HepG2 (cell line): ENCODE data around the gene THRSP. TPM values are rescaled to one million over a fixed set of nuclear protein-coding genes. Genes with fewer than 3 reads are reported as not detected.

Source experiments
- PCBP1 ChIP-seq: fragments of 200-400 bp; formaldehyde crosslinking; IDR thresholded peaks from 2 replicates; pipeline ENCODE4 v1.6.1; 2017; ENCODE audit warnings: mild to moderate bottlenecking, low read depth, low read length, borderline replicate concordance
- RFX5 ChIP-seq: IDR thresholded peaks from 2 replicates; pipeline ENCODE4 v1.6.1; 2011; ENCODE audit warnings: low read depth, low read length, improper control_type of control experiment
- RFXANK ChIP-seq: IDR thresholded peaks from 2 replicates; pipeline ENCODE4 v1.6.1; 2016
- RXRB ChIP-seq: IDR thresholded peaks from 2 replicates; pipeline ENCODE4 v1.6.1; 2016; ENCODE audit warnings: borderline replicate concordance, missing genetic modification reagents, missing compliant biosample characterization
- SIX1 ChIP-seq: sonication (generic); formaldehyde crosslinking; IDR thresholded peaks from 2 replicates; pipeline ENCODE4 v1.4.0; 2020; ENCODE audit warnings: missing genetic modification reagents, borderline replicate concordance
- ZNF781 ChIP-seq: sonication (generic); formaldehyde crosslinking; IDR thresholded peaks from 2 replicates; pipeline ENCODE4 v1.5.1; 2020; ENCODE audit warnings: borderline replicate concordance, mild to moderate bottlenecking, missing genetic modification reagents; ENCODE audit errors: not compliant biosample characterization
- ZNF841 ChIP-seq: sonication (generic); formaldehyde crosslinking; IDR thresholded peaks from 2 replicates; pipeline ENCODE4 v1.8.1; 2023; ENCODE audit warnings: missing genetic modification reagents, borderline replicate concordance
- polyA plus RNA-seq, 8 experiments: library from polyadenylated mRNA; depleted of rRNA in 3 of 8; stranded (reverse) in 7 of 8; unstranded in 1 of 8; fragments of >200 nt; fragmentation: Illumina TruSeq in 4 of 8; extraction: Trizol in 4 of 8; gene quantifications; 2 replicates each; pipeline versions ENCODE4 v1.2.1 to v1.2.3, GENCODE V29; 2011 to 2016; ENCODE audit warnings: low read depth in 4 of 8, missing spikeins in 1 of 8, mixed read lengths in 1 of 8; ENCODE audit not compliant: insufficient read depth in 1 of 8
- total RNA-seq, 5 experiments: library from RNA; depleted of rRNA; stranded (reverse); fragments of >200 nt; fragmentation: Illumina TruSeq; extraction: Trizol; gene quantifications; 2 replicates each; pipeline ENCODE4 v1.2.3, GENCODE V29; 2016; ENCODE audit warnings: low read depth in 1 of 5
- TF ChIP-seq, protein P1 (sequence below): IDR thresholded peaks from 2 replicates; pipeline ENCODE4 v1.4.0; 2020; ENCODE audit warnings: mild to moderate bottlenecking, missing genetic modification reagents
- TF ChIP-seq, protein P2 (sequence below): sonication (generic); formaldehyde crosslinking; IDR thresholded peaks from 2 replicates; pipeline ENCODE4 v1.8.0; 2022; ENCODE audit warnings: missing genetic modification reagents, low read depth, mild to moderate bottlenecking, borderline replicate concordance
- TF ChIP-seq, protein P3 (sequence below): sonication (generic); formaldehyde crosslinking; IDR thresholded peaks from 2 replicates; pipeline ENCODE4 v1.5.0; 2020; ENCODE audit warnings: mild to moderate bottlenecking, missing genetic modification reagents
- TF ChIP-seq, protein P4 (sequence below): sonication (generic); formaldehyde crosslinking; conservative IDR thresholded peaks from 2 replicates; pipeline ENCODE4 v1.4.0; 2020; ENCODE audit warnings: mild to moderate bottlenecking, missing genetic modification reagents, moderate library complexity

The THRSP gene
- total and polyA plus RNA-seq, 2 of the 13 experiments (the other 11 are each of a cell fraction or from before 2014, with no cell fraction given) = 0.13 to 0.58 TPM

DNA sequence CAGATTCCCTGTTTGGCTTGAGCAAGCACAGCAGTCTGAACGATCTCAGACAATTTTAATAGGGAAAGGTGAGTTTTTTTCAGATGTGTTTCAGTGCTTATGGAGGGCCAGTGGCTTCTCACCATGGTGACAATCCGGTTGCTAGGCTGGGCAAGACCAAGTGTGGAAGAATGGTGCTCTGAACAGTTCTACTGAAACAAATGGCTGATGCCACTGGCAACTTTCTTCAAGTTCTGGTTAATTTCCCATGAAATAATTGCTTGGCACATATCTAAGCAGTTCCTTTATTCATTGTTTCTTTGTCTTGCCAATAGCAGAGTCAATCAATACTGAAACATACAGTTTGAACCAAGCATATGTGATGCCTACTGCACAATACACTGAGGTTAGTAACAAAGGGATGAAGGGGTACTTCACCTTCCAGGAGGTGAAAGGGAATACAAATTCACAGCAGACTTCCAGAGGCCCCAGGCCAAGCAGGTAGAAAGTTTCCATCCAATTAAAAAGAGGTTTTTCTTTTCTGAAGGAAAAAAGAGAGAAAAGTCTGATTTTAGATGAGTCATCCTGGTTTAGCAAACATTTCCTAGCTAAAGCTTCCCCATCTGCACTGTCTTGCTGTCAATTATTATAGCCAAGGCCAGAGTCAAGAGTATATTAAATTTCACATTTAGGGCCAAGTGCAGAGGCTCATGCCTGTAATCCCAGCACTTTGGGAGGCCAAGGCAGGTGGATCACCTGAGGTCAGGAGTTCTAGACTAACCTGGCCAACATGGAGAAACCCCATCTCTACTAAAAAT, 37.2 kb downstream of the THRSP start (continued):
- TF ChIP-seq, protein P1, sequence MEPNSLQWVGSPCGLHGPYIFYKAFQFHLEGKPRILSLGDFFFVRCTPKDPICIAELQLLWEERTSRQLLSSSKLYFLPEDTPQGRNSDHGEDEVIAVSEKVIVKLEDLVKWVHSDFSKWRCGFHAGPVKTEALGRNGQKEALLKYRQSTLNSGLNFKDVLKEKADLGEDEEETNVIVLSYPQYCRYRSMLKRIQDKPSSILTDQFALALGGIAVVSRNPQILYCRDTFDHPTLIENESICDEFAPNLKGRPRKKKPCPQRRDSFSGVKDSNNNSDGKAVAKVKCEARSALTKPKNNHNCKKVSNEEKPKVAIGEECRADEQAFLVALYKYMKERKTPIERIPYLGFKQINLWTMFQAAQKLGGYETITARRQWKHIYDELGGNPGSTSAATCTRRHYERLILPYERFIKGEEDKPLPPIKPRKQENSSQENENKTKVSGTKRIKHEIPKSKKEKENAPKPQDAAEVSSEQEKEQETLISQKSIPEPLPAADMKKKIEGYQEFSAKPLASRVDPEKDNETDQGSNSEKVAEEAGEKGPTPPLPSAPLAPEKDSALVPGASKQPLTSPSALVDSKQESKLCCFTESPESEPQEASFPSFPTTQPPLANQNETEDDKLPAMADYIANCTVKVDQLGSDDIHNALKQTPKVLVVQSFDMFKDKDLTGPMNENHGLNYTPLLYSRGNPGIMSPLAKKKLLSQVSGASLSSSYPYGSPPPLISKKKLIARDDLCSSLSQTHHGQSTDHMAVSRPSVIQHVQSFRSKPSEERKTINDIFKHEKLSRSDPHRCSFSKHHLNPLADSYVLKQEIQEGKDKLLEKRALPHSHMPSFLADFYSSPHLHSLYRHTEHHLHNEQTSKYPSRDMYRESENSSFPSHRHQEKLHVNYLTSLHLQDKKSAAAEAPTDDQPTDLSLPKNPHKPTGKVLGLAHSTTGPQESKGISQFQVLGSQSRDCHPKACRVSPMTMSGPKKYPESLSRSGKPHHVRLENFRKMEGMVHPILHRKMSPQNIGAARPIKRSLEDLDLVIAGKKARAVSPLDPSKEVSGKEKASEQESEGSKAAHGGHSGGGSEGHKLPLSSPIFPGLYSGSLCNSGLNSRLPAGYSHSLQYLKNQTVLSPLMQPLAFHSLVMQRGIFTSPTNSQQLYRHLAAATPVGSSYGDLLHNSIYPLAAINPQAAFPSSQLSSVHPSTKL = 0 out of 2 replicates have a peak, but pooled peaks have one; percentile 10
- TF ChIP-seq RXRB (CRISPR knock-in tag) = 0 out of 2 replicates have a peak, but pooled peaks have one; percentile 15
- TF ChIP-seq RFXANK (CRISPR knock-in tag) = no peak
- TF ChIP-seq, protein P2, sequence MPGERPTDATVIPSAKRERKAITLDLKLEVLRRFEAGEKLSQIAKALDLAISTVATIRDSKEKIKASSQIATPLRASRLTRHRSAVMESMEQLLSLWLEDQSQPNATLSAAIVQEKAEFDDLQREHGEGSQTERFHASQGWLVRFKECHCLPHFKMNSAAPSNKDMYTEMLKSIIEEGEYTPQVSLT = no peak
- TF ChIP-seq PCBP1 = no peak
- peak; percentile 87; the same call in 1 of the 2 replicates for TF ChIP-seq RFX5
- TF ChIP-seq ZNF841 (CRISPR knock-in tag) = no peak
- TF ChIP-seq ZNF781 (CRISPR knock-in tag) = no peak
- TF ChIP-seq, protein P3, sequence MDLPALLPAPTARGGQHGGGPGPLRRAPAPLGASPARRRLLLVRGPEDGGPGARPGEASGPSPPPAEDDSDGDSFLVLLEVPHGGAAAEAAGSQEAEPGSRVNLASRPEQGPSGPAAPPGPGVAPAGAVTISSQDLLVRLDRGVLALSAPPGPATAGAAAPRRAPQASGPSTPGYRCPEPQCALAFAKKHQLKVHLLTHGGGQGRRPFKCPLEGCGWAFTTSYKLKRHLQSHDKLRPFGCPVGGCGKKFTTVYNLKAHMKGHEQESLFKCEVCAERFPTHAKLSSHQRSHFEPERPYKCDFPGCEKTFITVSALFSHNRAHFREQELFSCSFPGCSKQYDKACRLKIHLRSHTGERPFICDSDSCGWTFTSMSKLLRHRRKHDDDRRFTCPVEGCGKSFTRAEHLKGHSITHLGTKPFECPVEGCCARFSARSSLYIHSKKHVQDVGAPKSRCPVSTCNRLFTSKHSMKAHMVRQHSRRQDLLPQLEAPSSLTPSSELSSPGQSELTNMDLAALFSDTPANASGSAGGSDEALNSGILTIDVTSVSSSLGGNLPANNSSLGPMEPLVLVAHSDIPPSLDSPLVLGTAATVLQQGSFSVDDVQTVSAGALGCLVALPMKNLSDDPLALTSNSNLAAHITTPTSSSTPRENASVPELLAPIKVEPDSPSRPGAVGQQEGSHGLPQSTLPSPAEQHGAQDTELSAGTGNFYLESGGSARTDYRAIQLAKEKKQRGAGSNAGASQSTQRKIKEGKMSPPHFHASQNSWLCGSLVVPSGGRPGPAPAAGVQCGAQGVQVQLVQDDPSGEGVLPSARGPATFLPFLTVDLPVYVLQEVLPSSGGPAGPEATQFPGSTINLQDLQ = no peak
- peak; percentile 39; the same call in 1 of the 2 replicates for TF ChIP-seq SIX1 (CRISPR knock-in tag)
- TF ChIP-seq, protein P4, sequence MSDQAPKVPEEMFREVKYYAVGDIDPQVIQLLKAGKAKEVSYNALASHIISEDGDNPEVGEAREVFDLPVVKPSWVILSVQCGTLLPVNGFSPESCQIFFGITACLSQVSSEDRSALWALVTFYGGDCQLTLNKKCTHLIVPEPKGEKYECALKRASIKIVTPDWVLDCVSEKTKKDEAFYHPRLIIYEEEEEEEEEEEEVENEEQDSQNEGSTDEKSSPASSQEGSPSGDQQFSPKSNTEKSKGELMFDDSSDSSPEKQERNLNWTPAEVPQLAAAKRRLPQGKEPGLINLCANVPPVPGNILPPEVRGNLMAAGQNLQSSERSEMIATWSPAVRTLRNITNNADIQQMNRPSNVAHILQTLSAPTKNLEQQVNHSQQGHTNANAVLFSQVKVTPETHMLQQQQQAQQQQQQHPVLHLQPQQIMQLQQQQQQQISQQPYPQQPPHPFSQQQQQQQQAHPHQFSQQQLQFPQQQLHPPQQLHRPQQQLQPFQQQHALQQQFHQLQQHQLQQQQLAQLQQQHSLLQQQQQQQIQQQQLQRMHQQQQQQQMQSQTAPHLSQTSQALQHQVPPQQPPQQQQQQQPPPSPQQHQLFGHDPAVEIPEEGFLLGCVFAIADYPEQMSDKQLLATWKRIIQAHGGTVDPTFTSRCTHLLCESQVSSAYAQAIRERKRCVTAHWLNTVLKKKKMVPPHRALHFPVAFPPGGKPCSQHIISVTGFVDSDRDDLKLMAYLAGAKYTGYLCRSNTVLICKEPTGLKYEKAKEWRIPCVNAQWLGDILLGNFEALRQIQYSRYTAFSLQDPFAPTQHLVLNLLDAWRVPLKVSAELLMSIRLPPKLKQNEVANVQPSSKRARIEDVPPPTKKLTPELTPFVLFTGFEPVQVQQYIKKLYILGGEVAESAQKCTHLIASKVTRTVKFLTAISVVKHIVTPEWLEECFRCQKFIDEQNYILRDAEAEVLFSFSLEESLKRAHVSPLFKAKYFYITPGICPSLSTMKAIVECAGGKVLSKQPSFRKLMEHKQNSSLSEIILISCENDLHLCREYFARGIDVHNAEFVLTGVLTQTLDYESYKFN (CRISPR knock-in tag) = 0 out of 2 replicates have a peak, but pooled peaks have one; percentile 26
